Measurements from ENCODE around the gene FAM170B. TPM values are rescaled to one million over a fixed set of nuclear protein-coding genes. Genes with fewer than 3 reads are reported as not detected.

Gene FAM170B
- total RNA-seq, 1 donor from 2014 or later = not detected

- no peaks in the 10 kb centered on the region for H4K20me1 ChIP-seq (ENCODE audit: low read depth)
- H3K36me3 ChIP-seq = no peaks in the 10 kb centered on the region
- Mint-ChIP-seq H3K4me1 (peaks cover 20% of the 10 kb centered on the region), H3K36me3 (no peaks in the 10 kb centered on the region), H3K27ac (no peak overlapping the region), H3K27me3 (ENCODE audit: insufficient read depth, low read depth) (peaks cover 9% of the 10 kb centered on the region), H3K4me3 (no peak overlapping the region), H3K9me3 (no peaks in the 10 kb centered on the region)
- H3K27ac ChIP-seq = no peak overlapping the region
- TF ChIP-seq EZH2 (IDR thresholded peaks at IDR 0.05) (no peak), EZH2phosphoT487 (IDR thresholded peaks at IDR 0.05) (no peak), CTCF (IDR thresholded peaks at IDR 0.05) (no peak)
- H2AFZ ChIP-seq (replicated peaks) = no peak overlapping the region
- no peaks in the 10 kb centered on the region for H3F3A ChIP-seq (ENCODE audit: low read depth)
- H3K9ac ChIP-seq = no peak overlapping the region
- H3K9me3 ChIP-seq (ENCODE audit: low read depth) = no peaks in the 10 kb centered on the region
- no peaks in the 10 kb centered on the region for H3K79me2 ChIP-seq (ENCODE audit: low read depth)
- no peaks in the 10 kb centered on the region for H3K4me1 ChIP-seq
- no peaks in the 10 kb centered on the region for H3K27me3 ChIP-seq
- H3K4me2 ChIP-seq = no peak overlapping the region
- no peak overlapping the region for H3K4me3 ChIP-seq
- no peak for DNase-seq (ENCODE audit: low spot score)
Measured at GRCh38 chr10:49170632-49171325, 37.0 kb upstream of the FAM170B start.

GRCh38 chr10:49169776-49170175 is 36.0 kb upstream of the FAM170B start:
- no peaks in the 10 kb centered on the region for H3K4me1 ChIP-seq
- no peak for DNase-seq (ENCODE audit: low spot score)
- H3K27ac Mint-ChIP-seq = no peak overlapping the region
- no peaks in the 10 kb centered on the region for H3K9me3 Mint-ChIP-seq
- H2AFZ ChIP-seq (replicated peaks) = no peak overlapping the region
- no peak overlapping the region for H3K27ac ChIP-seq
- H3K4me2 ChIP-seq = no peak overlapping the region
- no peaks in the 10 kb centered on the region for H3K36me3 Mint-ChIP-seq
- no peaks in the 10 kb centered on the region for H3K79me2 ChIP-seq (ENCODE audit: low read depth)
- no peak overlapping the region for H3K4me3 Mint-ChIP-seq
- no peak overlapping the region for H3K9ac ChIP-seq
- no peak overlapping the region for H3K4me3 ChIP-seq
- H3K4me1 Mint-ChIP-seq = peaks cover 16% of the 10 kb centered on the region
- H3K9me3 ChIP-seq (ENCODE audit: low read depth) = no peaks in the 10 kb centered on the region
- H3K27me3 Mint-ChIP-seq (ENCODE audit: insufficient read depth, low read depth) = peaks cover 9% of the 10 kb centered on the region
- H3K27me3 ChIP-seq = no peaks in the 10 kb centered on the region
- no peaks in the 10 kb centered on the region for H3K36me3 ChIP-seq
- no peaks in the 10 kb centered on the region for H4K20me1 ChIP-seq (ENCODE audit: low read depth)
- H3F3A ChIP-seq (ENCODE audit: low read depth) = no peaks in the 10 kb centered on the region
- TF ChIP-seq EZH2 (IDR thresholded peaks at IDR 0.05) = no peak
- no peak for TF ChIP-seq EZH2phosphoT487 (IDR thresholded peaks at IDR 0.05)
- no peak for TF ChIP-seq CTCF (IDR thresholded peaks at IDR 0.05)

- TF ChIP-seq CTCF (IDR thresholded peaks at IDR 0.05) = no peak
- no peak for TF ChIP-seq EZH2 (IDR thresholded peaks at IDR 0.05)
- no peak for TF ChIP-seq EZH2phosphoT487 (IDR thresholded peaks at IDR 0.05)
- Mint-ChIP-seq H3K9me3 (peaks cover 3% of the 10 kb centered on the region), H3K27ac (no peak overlapping the region), H3K4me3 (no peak overlapping the region), H3K4me1 (peaks cover 15% of the 10 kb centered on the region), H3K36me3 (no peaks in the 10 kb centered on the region), H3K27me3 (ENCODE audit: insufficient read depth, low read depth) (peaks cover 13% of the 10 kb centered on the region)
- Histone ChIP-seq H3K4me3 (no peak overlapping the region), H3K9ac (no peak overlapping the region), H4K20me1 (ENCODE audit: low read depth) (no peaks in the 10 kb centered on the region), H3K27me3 (no peaks in the 10 kb centered on the region), H3K9me3 (ENCODE audit: low read depth) (no peaks in the 10 kb centered on the region), H2AFZ (replicated peaks) (no peak overlapping the region), H3K79me2 (ENCODE audit: low read depth) (no peaks in the 10 kb centered on the region), H3K27ac (no peak overlapping the region), H3K4me1 (no peaks in the 10 kb centered on the region), H3K36me3 (no peaks in the 10 kb centered on the region), H3K4me2 (no peak overlapping the region), H3F3A (ENCODE audit: low read depth) (no peaks in the 10 kb centered on the region)
- DNase-seq (ENCODE audit: low spot score) = no peak
Measured at GRCh38 chr10:49168831-49169500, 35.1 kb upstream of the FAM170B start.

Data from neural progenitor cell (in vitro differentiated cells).